Hematopoietic multipotent progenitor cell treated with erythropoietin and hydrocortisone succinate and interleukin-3 and kit ligand, for 17 days (in vitro differentiated cells): Measurements from ENCODE around the gene GAGE12C.
"Not testable (repeated sequence)": the region's sequence is repeated elsewhere in the genome, so short reads cannot be mapped to it uniquely, and the experiment has no call there.

Experiments
- DNase-seq: peaks from one replicate; pipeline ENCODE4 v3.0.0-alpha.2; 2015; ENCODE audit warnings: low spot score

GAGE12C gene, protein sequence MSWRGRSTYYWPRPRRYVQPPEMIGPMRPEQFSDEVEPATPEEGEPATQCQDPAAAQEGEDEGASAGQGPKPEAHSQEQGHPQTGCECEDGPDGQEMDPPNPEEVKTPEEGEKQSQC

DNA sequence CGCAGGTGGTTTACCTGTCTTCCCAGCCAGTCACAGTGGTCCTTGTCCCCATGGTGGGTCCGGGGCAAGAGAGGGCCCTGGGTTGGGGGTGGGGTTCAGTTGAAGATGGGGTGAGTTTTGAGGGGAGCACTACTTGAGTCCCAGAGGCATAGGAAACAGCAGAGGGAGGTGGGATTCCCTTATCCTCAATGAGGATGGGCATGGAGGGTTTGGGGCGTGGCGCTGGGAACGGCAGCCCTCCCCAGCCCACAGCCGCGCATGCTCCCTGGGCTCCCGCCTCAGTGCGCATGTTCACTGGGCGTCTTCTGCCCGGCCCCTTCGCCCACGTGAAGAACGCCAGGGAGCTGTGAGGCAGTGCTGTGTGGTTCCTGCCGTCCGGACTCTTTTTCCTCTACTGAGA lies at the start of gene GAGE12C:
GAGE12C (plus strand) TSS at position 301 of the 400 bp plus-strand sequence. CDS start 1,155 bp downstream, outside the sequence.
- not testable (repeated sequence) for DNase-seq

DNA sequence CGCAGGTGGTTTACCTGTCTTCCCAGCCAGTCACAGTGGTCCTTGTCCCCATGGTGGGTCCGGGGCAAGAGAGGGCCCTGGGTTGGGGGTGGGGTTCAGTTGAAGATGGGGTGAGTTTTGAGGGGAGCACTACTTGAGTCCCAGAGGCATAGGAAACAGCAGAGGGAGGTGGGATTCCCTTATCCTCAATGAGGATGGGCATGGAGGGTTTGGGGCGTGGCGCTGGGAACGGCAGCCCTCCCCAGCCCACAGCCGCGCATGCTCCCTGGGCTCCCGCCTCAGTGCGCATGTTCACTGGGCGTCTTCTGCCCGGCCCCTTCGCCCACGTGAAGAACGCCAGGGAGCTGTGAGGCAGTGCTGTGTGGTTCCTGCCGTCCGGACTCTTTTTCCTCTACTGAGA lies 9.5 kb downstream of the GAGE12C start, which contains the start of gene GAGE12D:
GAGE12D (plus strand) TSS at position 301 of the 400 bp plus-strand sequence. CDS start 1,155 bp downstream, outside the sequence.
- DNase-seq, result not testable (repeated sequence)

DNA sequence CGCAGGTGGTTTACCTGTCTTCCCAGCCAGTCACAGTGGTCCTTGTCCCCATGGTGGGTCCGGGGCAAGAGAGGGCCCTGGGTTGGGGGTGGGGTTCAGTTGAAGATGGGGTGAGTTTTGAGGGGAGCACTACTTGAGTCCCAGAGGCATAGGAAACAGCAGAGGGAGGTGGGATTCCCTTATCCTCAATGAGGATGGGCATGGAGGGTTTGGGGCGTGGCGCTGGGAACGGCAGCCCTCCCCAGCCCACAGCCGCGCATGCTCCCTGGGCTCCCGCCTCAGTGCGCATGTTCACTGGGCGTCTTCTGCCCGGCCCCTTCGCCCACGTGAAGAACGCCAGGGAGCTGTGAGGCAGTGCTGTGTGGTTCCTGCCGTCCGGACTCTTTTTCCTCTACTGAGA lies 19.0 kb downstream of the GAGE12C start, which contains the start of gene GAGE12E:
GAGE12E (plus strand) TSS at position 301 of the 400 bp plus-strand sequence. CDS start 1,155 bp downstream, outside the sequence.
- not testable (repeated sequence) for DNase-seq

DNA sequence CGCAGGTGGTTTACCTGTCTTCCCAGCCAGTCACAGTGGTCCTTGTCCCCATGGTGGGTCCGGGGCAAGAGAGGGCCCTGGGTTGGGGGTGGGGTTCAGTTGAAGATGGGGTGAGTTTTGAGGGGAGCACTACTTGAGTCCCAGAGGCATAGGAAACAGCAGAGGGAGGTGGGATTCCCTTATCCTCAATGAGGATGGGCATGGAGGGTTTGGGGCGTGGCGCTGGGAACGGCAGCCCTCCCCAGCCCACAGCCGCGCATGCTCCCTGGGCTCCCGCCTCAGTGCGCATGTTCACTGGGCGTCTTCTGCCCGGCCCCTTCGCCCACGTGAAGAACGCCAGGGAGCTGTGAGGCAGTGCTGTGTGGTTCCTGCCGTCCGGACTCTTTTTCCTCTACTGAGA lies 28.6 kb downstream of the GAGE12C start, which contains the start of gene GAGE12F:
GAGE12F (plus strand) TSS at position 301 of the 400 bp plus-strand sequence. CDS start 1,155 bp downstream, outside the sequence.
- DNase-seq, result not testable (repeated sequence)

DNA sequence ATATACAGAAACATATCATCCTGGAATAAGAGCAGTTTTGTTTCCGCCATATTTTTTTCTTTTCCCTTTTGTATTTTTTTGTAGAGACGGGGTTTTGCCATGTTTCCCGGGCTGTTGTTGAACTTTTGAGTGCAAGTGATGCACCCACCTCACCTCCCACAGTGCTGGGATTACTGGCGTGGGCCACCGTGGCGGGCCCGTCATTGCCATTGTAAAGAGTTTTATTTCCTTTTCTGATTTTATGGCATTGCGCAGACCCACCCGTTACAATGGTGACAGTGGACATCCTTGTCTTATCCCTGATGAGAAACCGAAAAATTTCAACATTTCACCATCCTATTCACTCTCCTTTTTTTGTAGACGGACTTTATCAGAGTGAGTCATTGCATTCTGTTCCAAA lies 36.8 kb downstream of the GAGE12C start:
- DNase-seq, result not testable (repeated sequence)

DNA sequence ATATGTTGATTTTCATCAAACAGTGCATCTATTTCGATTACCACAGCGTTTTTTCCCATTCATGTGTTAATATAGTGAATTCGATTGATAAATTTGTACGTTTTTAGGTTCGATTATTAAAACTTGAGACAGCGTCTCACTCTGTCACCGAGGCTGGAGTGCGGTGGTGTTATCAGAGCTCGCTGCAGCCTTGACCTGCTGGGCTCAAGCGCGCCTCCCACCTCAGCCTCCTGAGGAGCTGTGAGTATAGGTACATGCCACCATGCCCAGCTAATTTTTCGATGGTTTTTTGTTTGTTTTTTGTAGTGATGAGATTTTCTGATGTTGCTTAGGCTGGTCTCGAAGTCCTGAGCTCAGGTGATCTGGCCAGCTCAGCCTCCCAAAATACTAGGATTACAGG lies 37.2 kb downstream of the GAGE12C start:
- not testable (repeated sequence) for DNase-seq

GRCh38 chrX:49570100-49570499 lies 38.1 kb downstream of the GAGE12C start, which contains the start of gene GAGE12G:
Gene GAGE12G (plus strand): TSS chrX:49570400. CDS start chrX:49571555, 1,155 bp downstream.
- DNase-seq, result not testable (repeated sequence)

- not testable (repeated sequence) for DNase-seq
Measured at GRCh38 chrX:49579649-49580048, 47.7 kb downstream of the GAGE12C start, which contains the start of gene GAGE12H. Gene GAGE12H (plus strand): TSS chrX:49579949. CDS start chrX:49581104, 1,155 bp downstream.
